NAMALWA (cell line): ENCODE data around the gene MFNG.

Experiments
- DNase-seq: peaks from one replicate; pipeline ENCODE4 v3.0.0-alpha.2; 2015; ENCODE audit warnings: low spot score

The MFNG gene

DNA sequence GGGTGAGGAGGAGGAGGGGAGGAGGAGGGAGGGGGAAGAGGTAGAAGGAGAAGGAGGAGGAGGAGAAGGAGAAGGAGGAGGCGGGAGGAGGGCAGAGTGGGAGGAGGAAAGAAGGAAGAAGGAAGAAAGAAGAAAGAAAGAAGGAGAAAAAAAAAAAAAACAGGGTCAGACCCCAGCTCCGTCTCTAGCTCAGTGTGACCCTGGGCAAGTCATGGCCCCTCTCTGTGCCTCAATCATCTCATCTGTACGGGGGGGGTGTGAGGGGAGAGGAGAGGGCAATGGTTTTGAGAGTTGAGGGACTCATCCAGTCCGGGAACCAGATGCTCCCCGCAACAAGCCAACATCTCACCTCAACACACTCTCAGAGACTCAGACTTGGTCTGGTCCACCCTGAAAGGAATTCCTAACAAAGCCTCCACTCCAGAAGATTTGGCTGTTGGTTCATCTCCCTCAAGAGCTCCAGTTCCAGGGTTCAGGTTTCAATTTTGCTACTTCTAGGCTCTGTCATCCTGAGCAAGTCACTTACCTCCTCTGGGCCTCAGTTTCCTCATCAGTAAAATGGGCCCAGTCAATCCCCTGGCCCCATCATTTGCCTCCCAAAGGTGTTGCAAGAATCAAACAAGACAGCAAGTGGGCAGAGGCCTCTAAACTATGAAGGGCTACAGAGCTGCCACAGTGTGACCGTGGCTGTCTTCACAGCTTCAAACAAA, 25.4 kb upstream of the MFNG start:
- DNase-seq: no peak

DNA sequence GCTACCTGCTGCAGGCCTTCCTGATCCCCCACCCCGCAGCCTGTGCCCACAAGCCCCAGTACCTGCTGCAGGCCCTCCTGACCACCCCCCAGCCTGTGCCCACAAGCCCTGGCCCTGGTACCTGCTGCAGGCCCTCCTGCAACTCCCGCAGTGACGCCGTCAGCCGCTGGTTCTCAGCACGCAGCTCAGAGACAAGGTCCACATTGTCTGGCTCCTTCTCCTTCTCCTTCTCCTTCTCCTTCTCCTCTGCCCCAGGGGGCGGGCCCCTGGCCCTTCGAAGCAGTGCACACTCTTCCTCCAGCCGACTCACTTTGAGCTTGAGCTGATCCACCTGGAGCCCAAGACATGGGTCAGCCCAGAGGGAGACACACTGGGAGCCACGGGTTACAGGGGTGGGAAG, 23.9 kb upstream of the MFNG start:
- no peak for DNase-seq

DNA sequence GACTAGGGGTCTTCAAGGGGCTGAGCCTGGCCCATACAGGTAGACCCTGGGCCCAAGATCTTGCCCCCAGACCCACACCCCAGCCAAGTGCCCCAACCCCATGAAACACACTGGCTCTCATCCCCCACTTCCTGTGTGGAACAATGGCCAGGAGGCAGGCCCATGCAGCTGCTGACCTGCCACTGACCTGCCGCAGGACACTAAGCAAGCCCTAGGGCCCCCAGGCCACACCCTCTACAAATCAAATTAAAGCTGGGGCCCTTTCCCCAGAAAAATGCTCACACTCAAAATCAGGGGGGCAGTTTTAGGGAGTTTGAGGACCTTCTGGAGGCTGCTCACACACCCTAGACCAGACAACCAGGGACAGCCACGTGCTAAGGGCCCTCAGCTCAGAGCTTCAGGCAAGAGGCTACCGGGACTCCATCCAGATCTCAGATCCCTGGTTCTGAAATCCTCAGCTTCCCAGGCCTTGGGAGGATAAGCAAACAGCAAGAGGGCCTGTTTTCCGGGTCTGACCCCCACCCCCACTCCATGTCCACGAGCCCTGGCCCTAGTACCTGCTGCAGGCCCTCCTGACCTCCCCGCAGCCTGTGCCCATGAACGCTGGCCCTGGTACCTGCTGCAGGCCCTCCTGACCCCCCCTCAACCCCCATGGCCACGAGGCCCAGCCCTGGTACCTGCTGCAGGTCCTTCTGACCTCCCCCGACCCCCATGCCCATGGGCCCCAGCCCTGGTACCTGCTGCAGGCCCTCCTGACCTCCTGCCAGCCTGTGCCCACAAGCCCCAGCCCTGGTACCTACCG, 23.1 kb upstream of the MFNG start:
- DNase-seq: no peak

DNA sequence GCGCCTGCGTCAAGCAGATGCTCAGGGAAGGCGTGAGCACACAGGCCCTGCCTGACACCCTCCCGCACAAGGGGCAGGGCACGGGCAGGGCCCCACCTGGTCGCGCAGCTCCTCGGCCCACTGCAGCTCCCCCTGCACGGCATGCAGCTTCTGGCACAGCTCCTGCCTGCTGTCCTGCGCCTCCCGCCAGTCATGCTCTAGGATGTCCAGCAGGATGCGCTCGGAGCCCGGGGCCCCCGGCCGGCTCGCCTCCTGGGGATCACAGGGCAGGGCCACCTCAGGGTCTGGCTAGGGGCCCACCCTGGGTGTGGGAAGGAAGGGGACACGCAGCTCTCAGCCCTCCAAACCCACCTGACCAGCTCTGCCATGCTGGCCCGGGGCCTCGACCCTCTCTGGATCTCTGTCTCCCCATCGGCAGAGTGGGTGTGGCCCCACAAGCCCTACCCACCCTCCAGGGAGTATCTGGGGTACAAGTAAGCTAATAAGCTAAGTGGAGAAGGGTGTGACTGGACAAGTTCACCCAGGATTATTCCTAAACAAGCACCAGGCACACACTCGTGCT, 22.3 kb upstream of the MFNG start:
- DNase-seq: no peak

DNA sequence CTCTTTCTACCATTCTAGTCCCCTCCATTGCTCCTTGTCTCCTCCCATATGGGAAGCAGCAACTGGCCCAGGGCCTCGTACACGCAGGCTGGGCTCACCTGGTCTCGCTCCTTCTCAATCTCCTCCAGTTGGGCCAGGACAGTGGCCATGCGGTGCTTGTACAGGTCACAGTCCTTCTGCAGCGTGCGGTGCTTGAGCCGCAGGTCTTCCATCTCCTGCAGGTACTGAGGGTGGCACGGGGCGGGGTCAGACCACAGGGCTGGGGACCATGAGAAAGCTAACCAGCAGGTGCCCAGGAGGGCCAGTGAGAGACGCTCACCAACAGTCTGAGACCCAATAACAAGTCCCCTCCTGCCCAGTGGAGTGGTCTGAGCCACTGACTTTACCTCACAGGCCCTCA, 21.5 kb upstream of the MFNG start:
- no peak for DNase-seq

DNA sequence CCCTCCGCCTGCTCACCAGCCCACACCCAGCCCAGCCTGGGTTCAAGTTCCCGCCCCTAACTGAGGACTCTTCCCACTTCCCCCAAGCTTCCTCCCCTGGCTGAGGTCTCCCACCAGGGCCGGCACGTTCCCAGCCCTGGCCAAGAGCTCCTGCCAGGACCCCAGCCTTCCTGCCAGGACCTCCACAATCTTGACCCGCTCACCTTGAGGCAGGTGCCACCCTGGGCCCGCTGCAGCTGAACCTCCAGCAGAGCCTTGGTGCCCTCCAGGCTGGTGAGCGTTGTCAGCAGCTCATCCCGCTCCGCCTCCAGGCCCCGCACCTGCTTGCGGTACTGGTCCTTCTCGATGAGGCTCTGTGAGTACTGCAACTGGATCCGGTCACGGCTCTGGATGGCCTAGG, 19.8 kb upstream of the MFNG start:
- no peak for DNase-seq

DNA sequence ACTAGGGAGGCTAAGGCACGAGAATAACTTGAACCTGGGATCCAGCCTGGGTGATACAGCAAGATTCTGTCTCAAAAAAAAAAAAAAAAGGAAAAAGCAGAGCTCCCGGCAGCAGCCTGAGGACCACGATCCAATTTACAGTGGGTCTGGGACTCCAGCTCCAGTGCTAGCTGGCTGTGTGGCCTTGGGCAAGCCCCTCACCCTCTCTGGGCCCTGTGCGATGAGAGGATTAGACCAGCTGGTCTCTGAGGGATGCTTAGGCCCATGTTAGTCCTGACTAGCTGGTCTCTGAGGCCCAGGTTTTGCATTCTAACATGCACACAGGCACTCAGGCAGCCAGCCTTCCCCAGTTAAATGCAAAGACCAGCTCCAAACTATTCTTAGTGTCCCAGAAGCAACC, 19.4 kb upstream of the MFNG start:
- DNase-seq: no peak

DNA sequence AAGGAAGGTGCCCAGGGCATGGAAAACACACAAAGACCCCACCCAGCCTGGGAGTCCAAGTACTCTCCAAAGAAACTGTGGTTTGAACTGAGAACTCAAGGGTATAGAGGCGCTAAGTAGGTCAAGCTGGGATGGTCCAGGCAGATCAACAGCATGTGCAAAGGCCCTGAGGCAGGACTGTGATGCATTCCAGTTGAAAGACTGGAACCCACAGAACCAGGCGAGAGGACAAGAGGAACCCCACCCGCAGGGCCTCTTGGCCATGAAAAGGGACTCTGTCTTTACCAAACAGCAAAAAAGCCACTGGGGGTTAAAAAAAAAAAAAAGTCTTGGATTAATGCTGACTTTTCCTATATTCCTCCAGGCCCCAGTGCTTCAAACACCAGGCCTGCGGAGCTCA, 18.8 kb upstream of the MFNG start:
- DNase-seq: no peak

DNA sequence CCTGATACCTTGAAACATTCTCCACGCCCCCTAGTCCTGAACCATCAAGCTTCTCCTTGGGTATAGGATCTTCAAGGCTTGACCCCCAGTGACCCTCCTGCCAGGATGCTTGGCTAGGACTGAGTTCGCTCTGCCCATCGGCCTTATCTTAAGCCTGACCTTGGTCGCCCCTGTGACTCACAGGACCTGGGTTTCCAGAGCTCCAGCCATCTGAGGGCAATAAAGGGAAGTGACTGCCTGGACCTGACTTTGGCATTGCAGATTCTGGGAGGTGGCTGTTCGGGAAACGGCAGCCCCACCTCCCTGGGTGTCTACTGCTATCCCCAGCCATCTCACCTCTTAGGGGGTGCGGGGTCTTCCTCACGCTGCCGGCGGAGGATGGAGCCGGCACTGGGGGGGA, 17.7 kb upstream of the MFNG start:
- no peak for DNase-seq

DNA sequence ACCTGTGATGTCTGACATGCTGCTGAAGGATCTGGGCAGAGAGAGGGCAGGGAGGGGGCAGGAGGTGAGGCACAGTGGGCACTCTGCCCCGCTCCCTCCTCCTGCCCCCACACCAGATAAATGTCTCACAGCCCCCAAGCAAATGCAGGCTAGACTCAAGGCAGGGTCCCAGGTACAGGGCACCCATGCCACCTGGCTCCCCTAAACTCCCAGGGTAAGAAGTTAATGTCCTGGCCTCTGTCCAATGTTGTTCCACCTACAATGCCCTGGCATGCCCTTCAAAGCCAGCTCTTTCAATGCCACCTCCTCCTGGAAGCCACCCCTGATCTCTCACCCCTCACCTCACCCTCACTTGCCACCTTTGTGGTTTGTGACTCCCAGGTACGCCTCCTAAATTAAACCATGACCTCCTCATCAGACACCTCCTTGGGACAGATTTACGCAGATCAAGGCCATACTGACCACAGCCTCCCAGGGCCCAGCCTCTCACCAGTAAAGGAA, 17.0 kb upstream of the MFNG start:
- no peak for DNase-seq

DNA sequence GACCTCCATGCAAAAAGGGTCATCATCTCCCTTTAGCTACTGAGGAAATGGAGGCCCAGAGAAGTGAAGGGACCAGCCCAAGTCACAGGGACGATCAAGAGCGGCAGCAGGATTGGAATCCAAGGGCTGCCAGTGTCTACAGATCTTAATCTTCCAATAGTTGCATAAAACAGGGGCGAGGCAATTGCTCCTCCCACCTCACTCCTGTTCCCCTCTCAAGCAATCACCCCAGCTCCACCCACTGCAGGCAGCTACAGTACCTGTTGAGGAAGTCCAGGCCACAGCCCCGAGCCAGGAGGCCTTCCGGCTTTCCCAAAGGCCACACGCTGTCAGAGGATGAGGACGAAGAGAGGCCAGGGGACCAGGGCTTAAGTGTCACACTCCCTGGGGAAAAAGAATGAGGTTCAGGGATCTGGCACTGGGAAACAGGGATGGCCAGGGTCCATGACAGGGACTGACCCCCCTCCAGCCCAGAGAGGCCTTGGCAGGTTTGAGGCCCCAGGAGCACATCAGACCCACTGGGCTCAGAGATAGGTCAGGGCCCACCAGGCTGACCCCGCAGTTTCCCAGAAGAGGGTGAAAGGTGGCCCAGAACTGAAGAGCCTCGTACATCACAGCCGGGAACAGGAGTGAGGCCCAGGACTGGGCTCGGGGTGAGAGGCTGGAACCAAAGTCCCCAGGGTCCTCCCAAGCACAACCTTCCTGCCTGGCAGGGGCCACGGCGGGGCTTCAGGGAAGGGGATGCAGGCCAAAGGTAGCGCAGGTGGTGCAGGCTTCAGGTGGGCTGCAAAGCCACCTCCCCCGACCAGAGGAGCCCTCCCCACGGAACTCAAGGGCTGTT, 16.4 kb upstream of the MFNG start:
- no peak for DNase-seq

DNA sequence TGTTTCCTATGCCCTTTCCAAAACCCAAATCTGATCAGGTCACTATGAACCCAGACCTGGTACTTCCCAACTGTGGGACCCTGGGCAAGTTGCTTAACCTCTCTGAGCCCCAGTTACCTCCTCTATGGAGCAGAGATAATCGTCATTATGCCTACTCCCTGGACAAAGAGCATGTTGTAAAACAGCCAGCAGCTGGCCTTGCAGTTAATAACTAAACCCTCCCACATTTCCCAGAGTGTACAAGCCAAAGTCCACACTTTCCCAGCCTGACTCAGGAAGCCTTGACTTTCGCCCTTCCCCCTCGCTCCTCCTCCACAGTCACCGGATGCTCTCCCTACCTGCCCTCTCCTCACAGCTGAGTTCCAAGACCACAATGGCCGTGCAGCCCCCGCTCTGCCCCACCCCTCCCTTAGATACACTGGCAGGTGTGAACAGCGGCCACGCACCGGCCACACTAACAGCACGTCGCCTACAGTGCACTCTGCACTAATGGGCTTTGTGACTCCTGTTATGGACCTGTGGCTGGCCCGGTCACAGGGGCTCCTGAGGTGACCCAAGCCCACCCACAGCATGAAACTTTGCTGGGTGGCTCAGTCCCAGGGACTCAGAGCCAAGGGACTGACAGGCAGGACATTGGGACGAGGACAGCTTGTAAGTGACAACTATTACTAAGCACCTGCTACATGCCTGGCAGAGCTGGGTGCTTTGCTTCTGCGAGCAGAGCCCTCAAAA, 15.6 kb upstream of the MFNG start:
- no peak for DNase-seq

DNA sequence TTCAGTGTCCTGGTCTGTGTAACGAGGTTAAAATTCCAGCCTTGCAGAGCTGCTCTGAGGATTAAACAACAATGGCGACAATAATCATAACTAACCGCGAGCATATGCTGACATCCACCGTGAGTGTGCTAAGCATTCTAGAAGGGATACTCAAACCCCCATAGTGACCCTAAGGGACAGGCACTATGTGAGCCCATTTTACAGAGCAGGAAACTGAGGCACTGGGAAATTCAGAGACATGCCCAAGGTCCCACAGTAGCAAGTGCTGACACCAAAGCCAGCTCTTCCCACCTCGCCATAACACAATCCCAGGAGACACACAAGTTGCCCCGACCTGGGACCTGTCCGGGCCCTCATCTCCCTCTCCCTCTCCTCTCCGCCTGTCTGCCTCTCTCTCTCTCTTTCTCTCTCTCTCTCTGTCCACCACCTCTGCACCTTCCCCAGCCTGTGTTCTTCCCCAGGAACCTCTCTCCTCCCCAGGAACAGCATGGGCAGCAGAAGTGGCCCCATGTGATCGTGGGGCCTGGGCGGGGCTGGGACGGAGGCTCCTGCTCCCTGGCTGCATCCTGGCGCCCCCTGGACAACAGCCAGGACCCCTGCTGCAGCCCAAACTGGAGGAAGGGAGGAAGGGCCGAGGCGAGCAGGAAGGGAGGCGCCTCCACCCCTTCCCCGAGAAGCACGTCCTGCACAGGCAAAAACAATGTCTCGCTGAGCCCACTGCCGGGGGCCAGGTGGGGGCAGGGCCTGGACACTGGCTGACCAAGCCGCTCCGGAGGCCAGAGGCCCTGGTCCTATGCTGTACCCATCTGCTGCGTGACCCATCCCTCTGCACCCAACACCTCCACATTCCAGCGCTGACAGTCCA, 14.8 kb upstream of the MFNG start:
- DNase-seq: no peak

DNA sequence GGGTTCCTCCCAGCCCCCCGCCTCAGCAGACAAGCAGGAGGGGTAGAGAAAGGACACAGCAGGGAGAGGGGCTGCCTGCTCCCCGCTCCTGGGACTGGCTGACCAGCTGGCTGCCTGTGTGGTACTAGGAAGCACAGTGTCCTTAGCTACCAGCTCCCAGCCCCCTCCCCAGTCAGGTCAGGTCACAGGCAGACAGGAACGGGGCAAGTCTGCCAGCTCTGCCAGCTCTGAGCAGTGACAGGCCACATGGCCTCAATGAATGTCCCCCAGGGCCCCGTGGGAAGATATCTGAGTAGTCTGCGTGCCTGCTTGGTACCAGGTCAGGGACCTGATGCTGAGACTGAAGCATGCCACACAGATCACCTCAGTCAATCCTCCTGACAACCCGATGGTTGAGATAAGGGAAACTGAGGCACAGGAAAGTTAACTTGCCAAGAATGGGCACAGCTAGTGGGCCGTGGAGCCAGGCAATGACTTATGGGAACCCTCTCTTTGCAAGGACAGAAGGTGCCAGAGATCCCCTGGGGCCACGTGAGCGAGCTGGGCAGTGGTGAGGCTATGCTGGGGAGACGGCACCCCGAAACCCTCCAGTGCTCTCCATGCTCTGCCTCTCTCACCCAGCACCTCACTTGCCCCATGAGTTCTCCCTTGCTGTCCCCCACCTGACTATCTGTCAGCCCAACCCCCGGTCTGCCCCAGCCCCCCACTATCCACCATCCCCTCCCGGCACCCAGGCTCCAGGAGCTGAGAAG, 13.8 kb upstream of the MFNG start:
- no peak for DNase-seq

DNA sequence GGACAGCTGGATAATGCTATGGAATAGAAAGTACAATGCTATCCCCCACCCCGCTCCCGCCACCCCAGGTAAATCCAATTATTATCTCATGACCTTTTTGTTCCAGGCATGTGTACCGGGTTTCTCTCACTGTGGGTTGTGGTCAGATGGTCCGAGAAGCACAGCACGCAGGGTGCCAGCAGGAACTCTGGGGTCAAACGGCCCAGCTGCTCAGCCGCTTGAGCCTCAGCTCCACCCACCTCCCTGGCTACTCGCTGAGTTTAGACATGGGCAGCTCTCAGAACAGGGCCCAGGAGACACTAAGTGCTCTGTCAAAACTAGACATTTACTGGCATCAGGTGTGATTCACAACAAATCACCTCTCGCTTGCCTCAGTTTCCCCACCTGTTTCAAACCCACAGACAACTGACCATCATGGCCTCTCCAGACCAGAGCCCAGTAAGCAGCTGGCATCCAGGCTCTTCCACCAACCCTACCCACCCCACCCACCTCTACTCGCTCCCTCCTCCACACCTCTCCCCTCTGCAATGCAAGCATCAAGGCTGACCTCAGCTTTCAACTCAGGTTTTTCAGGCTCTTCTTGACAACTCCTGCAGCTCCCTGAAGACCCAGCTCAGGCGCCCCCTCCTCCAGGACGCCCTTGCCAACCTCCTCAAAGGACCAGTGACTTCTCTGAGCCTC, 13.0 kb upstream of the MFNG start:
- no peak for DNase-seq

DNA sequence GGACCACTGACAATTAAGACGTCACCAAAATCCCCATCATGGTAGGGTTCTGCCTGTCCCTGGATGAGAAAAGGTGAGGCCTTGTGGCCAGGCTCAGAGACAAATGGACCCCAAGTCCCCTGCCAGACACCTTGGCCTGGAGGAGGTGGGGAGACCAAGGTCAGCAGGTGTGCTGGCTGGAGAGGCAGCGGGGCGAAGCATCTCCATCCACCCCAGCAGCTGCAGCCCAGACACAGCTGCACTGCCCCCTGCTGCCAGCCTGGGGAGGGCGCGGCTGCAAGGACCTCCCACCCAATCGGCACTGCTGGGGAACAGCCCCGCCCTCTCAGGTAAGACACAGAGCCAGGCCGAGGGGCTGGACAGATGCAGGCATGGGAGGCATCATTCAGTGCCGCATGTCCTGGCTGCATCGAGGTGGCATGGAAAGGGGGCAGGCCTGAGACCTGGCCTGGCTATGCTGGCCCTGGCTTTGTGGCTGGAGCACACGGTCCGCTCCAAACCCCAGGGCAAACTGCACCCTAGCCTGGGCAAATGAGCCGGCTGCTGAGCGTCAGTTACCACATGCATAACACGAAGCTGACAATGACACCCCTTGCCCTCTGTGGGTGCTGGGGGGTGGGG, 12.2 kb upstream of the MFNG start:
- DNase-seq: peak; percentile 86

DNA sequence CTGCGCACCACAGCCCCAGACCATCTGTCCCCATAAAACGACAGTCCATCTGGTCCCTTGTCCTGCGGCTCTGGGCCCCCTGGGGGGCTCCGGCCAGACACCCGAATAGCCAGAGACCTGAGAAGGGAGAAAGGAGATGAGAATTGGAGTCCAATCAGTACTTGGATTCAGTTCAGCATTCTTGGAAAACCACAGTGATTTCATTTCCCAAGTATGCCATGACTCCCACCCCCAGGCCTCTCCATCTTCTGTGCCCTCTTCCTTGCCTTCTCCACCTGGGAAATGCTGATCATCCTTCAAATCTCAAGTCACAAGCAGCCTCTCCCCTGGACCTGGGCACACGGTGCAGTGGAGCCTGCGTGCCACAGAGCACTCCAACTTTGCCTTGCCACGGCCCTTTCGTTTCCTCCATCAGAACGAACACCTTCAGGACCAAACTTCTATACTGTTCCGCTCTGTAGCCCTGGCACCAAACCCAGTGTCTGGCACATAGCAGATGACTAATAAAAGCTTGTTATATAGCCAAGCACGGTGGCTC, 10.9 kb upstream of the MFNG start:
- DNase-seq: no peak

DNA sequence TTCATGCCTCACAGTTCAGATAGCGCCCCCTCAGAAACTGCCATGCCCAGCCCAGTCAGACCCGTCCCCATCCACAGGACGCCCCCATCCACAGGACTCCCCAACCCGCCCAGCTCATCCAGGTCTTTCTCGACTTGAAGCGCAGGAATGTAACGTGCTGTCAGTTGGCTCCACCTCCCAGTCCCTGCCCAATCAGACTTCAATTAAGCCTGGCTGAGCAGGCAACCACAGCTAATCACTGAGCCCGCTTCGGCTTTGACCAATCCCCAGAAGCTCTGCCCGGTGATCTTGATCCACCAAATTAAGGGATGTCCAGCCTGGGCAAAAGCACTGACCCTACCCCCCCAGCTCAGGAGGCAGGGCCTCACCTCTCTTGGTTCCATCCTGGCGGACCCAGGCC, 10.5 kb upstream of the MFNG start:
- no peak for DNase-seq

DNA sequence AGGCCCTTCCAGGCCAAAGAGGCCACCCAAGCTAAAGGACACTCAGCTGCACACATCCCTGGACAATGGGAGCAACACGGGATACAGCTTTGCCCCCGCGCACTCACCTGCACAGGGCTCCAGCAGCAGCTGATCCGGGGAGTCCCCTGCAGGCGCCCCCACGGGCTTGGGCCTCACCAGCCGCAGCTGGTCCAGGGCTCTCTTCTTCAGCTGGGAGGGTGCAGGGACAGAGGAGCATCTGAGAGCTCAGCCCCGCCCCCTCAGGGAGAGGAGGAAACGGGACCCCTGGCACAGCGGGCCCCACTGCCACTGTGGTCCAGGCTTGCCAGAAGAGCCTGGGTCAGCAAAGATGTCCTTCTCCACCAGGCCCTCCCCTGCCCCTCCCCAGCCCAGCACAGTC, 7.8 kb upstream of the MFNG start:
- DNase-seq: no peak
